H1 (cell line): ENCODE data around the gene ZNF516. TPM values are rescaled to one million over a fixed set of nuclear protein-coding genes. Genes with fewer than 3 reads are reported as not detected.

Experiments
- CTCF ChIA-PET: fragments of 300-600 bp; sonication (Branson Sonifier 250); formaldehyde crosslinking; loops from one replicate; lab custom pipeline; 2021; ENCODE audit not compliant: partially characterized antibody; lab: Charles Lee
- POLR2A ChIA-PET: fragments of 300-600 bp; sonication (Branson Sonifier 250); formaldehyde crosslinking; loops from one replicate; lab custom pipeline; 2021; ENCODE audit warnings: inconsistent platforms; ENCODE audit not compliant: partially characterized antibody; lab: Charles Lee
- DNase-seq, 2 experiments: peaks; one replicate each; pipeline versions ENCODE4 v3.0.0 to v3.0.0-alpha.2; 2010 to 2022; ENCODE audit warnings: low spot score in 2 of 2, low read depth in 1 of 2, mixed read lengths in 1 of 2
- FAIRE-seq: peaks from 2 replicates; lab custom pipeline; 2011; peaks lifted over from hg19 to GRCh38; lab: Jason Lieb, UNC
- H2AFZ ChIP-seq: 2 replicates; pipeline ENCODE4 v1.8.1; 2012; ENCODE audit warnings: low read length, inconsistent platforms
- H2AK5ac ChIP-seq: 2 replicates; pipeline ENCODE4 v1.6.1; 2013; ENCODE audit warnings: low read depth, low read length
- H2BK120ac ChIP-seq: replicated peaks from 2 replicates; pipeline ENCODE3; 2013; ENCODE audit warnings: low read depth, low read length, inconsistent platforms
- H2BK12ac ChIP-seq: 2 replicates; pipeline ENCODE4 v1.6.1; 2013; ENCODE audit warnings: low read depth, low read length
- H2BK15ac ChIP-seq: 2 replicates; pipeline ENCODE4 v1.6.1; 2013; ENCODE audit warnings: low read length
- H2BK20ac ChIP-seq: 2 replicates; pipeline ENCODE4 v1.6.1; 2013; ENCODE audit warnings: low read length
- H2BK5ac ChIP-seq: 2 replicates; pipeline ENCODE4 v1.6.1; 2013; ENCODE audit warnings: low read depth, low read length
- H3K14ac ChIP-seq: 2 replicates; pipeline ENCODE4 v1.6.1; 2013; ENCODE audit warnings: inconsistent platforms; ENCODE audit not compliant: insufficient read length
- H3K18ac ChIP-seq: 2 replicates; pipeline ENCODE4 v1.6.1; 2013; ENCODE audit warnings: low read length; ENCODE audit errors: extremely low read depth
- H3K23ac ChIP-seq: 2 replicates; pipeline ENCODE4 v1.6.1; 2013; ENCODE audit warnings: inconsistent platforms; ENCODE audit not compliant: insufficient read length
- H3K23me2 ChIP-seq: 2 replicates; pipeline ENCODE4 v1.6.1; 2013; ENCODE audit warnings: low read depth, low read length
- H3K27ac ChIP-seq: 2 replicates; pipeline ENCODE4 v1.6.1; 2011; ENCODE audit warnings: low read depth, low read length, inconsistent platforms
- H3K27me3 ChIP-seq, 4 experiments: replicated peaks in 1 of 4; 1 replicate in 1 of 4; 2 replicates in 3 of 4; pipeline versions ENCODE4 v1.6.1 to v1.8.1; 2011 to 2013; ENCODE audit warnings: low read length in 3 of 4, mild to moderate bottlenecking in 3 of 4, inconsistent platforms in 2 of 4, mixed read lengths in 2 of 4, moderate library complexity in 1 of 4; ENCODE audit not compliant: control insufficient read depth in 3 of 4, insufficient read depth in 3 of 4; ENCODE audit errors: extremely low read depth in 1 of 4
- H3K36me3 ChIP-seq, 4 experiments: 2 replicates each; pipeline versions ENCODE4 v1.6.1 to v1.8.1; 2011 to 2013; ENCODE audit warnings: mild to moderate bottlenecking in 4 of 4, low read length in 3 of 4, moderate library complexity in 2 of 4, control low read depth in 1 of 4, inconsistent platforms in 1 of 4; ENCODE audit not compliant: insufficient read depth in 4 of 4, control insufficient read depth in 2 of 4
- H3K4ac ChIP-seq: replicated peaks from 2 replicates; pipeline ENCODE3; 2013; ENCODE audit warnings: low read length, low read depth, mixed read lengths, inconsistent platforms; ENCODE audit not compliant: insufficient read length
- H3K4me1 ChIP-seq, 4 experiments: replicated peaks in 1 of 4; 1 replicate in 1 of 4; 2 replicates in 3 of 4; pipeline versions ENCODE4 v1.6.1 to v1.8.1; 2011 to 2013; ENCODE audit warnings: low read length in 3 of 4, inconsistent platforms in 2 of 4, mixed read lengths in 1 of 4; ENCODE audit not compliant: insufficient read depth in 4 of 4, control insufficient read depth in 3 of 4
- H3K4me2 ChIP-seq, 2 experiments: 2 replicates each; pipeline versions ENCODE4 v1.6.1 to v1.8.1; 2011 to 2013; ENCODE audit warnings: low read depth in 2 of 2, low read length in 2 of 2, control low read depth in 1 of 2, inconsistent platforms in 1 of 2, mild to moderate bottlenecking in 1 of 2; ENCODE audit not compliant: insufficient read depth in 1 of 2
- H3K4me3 ChIP-seq, 4 experiments: fragments of 200-600, 300-600 bp in 1 of 4; sonication (generic), shearing (Covaris generic), sonication (Bioruptor Twin) in 1 of 4; 2 replicates each; pipeline versions ENCODE4 v1.5.1 to v1.8.1; 2011 to 2016; ENCODE audit warnings: low read length in 4 of 4, low read depth in 3 of 4, control low read depth in 2 of 4, inconsistent platforms in 2 of 4, mild to moderate bottlenecking in 2 of 4, mixed read lengths in 1 of 4, moderate library complexity in 1 of 4; ENCODE audit not compliant: insufficient read depth in 2 of 4; ENCODE audit errors: extremely low read depth in 1 of 4
- H3K56ac ChIP-seq: replicated peaks from 2 replicates; pipeline ENCODE3; 2013; ENCODE audit warnings: low read depth, mild to moderate bottlenecking, mixed read lengths, low read length, inconsistent platforms; ENCODE audit not compliant: insufficient read length
- H3K79me1 ChIP-seq: 2 replicates; pipeline ENCODE4 v1.6.1; 2013; ENCODE audit warnings: low read depth, low read length, control low read depth
- H3K79me2 ChIP-seq, 2 experiments: 2 replicates each; pipeline versions ENCODE4 v1.6.1 to v1.8.1; 2012 to 2013; ENCODE audit warnings: low read length in 2 of 2, mild to moderate bottlenecking in 2 of 2, inconsistent platforms in 1 of 2; ENCODE audit not compliant: insufficient read depth in 2 of 2, control insufficient read depth in 1 of 2
- H3K9ac ChIP-seq, 4 experiments: replicated peaks in 1 of 4; 1 replicate in 1 of 4; 2 replicates in 3 of 4; pipeline versions ENCODE4 v1.6.1 to v1.8.1; 2011 to 2013; ENCODE audit warnings: low read depth in 3 of 4, low read length in 3 of 4, control low read depth in 2 of 4, mild to moderate bottlenecking in 2 of 4, moderate library complexity in 2 of 4, inconsistent platforms in 1 of 4; ENCODE audit errors: extremely low read depth in 1 of 4
- H3K9me3 ChIP-seq, 2 experiments: 2 replicates each; pipeline versions ENCODE4 v1.6.1 to v1.8.1; 2012 to 2013; ENCODE audit warnings: mild to moderate bottlenecking in 2 of 2, moderate library complexity in 2 of 2, control low read depth in 1 of 2, inconsistent platforms in 1 of 2, low read depth in 1 of 2, low read length in 1 of 2, mixed read lengths in 1 of 2; ENCODE audit not compliant: insufficient read depth in 2 of 2
- H4K20me1 ChIP-seq, 2 experiments: replicated peaks in 1 of 2; 2 replicates each; pipeline versions ENCODE3 to v1.8.1; 2011 to 2013; ENCODE audit warnings: inconsistent platforms in 2 of 2, low read length in 2 of 2, mild to moderate bottlenecking in 1 of 2; ENCODE audit not compliant: insufficient read depth in 2 of 2, control insufficient read depth in 1 of 2
- H4K5ac ChIP-seq: 2 replicates; pipeline ENCODE4 v1.6.1; 2013; ENCODE audit warnings: low read length, low read depth, mixed read lengths, inconsistent platforms; ENCODE audit not compliant: insufficient read length
- H4K8ac ChIP-seq: 2 replicates; pipeline ENCODE4 v1.8.0; 2013; ENCODE audit warnings: mild to moderate bottlenecking, moderate library complexity, low read length, inconsistent platforms; ENCODE audit not compliant: insufficient read depth; ENCODE audit errors: extremely low read depth
- H4K91ac ChIP-seq: replicated peaks from 2 replicates; pipeline ENCODE3; 2013; ENCODE audit warnings: low read length, mixed read lengths, inconsistent platforms; ENCODE audit not compliant: insufficient read length
- BCL11A ChIP-seq, 2 experiments: IDR thresholded peaks; one replicate each; pipeline ENCODE4 v1.6.1; 2011; ENCODE audit warnings: low read depth in 2 of 2, low read length in 2 of 2, mild to moderate bottlenecking in 2 of 2
- CEBPB ChIP-seq: IDR thresholded peaks from 2 replicates; pipeline ENCODE4 v1.6.1; 2012; ENCODE audit warnings: low read depth, low read length
- TCF12 ChIP-seq: IDR thresholded peaks from 2 replicates; pipeline ENCODE4 v1.6.1; 2011; ENCODE audit warnings: low read depth, mild to moderate bottlenecking, low read length
- WGBS, 2 experiments: shearing (Covaris generic) in 1 of 2; methylation state at CpG; one replicate each; pipeline versions ENCODE4 v1.1.6 to v1.1.7; 2013 to 2015; ENCODE audit warnings: low lambda C conversion rate in 2 of 2, mixed read lengths in 2 of 2, inconsistent platforms in 1 of 2, low coverage in 1 of 2, missing lambda C conversion rate in 1 of 2; ENCODE audit not compliant: insufficient replicate concordance in 2 of 2, insufficient coverage in 1 of 2, insufficient read length in 1 of 2; ENCODE audit errors: extremely low coverage in 1 of 2, missing lambda C conversion rate in 1 of 2; 5-methylcytosine and 5-hydroxymethylcytosine counted together
- polyA plus RNA-seq, 7 experiments: library from polyadenylated mRNA; depleted of rRNA in 3 of 7; stranded (reverse) in 5 of 7; unstranded in 2 of 7; fragments of >200 nt in 5 of 7; fragments of 200-250 nt in 2 of 7; gene quantifications; 1 replicate in 5 of 7; 2 replicates in 1 of 7; 4 replicates in 1 of 7; pipeline versions ENCODE4 v1.2.1 to v1.2.3, GENCODE V29; 2011 to 2013; ENCODE audit warnings: missing spikeins in 2 of 7, mixed read lengths in 2 of 7
- total RNA-seq: library from RNA; stranded (reverse); fragmentation: NEBNext Ultra II Directional; extraction: Animal tissue kit (Norgen Biotek cat#: 25700); gene quantifications from 2 replicates; pipeline ENCODE4 v1.2.1, GENCODE V29; 2021

The ZNF516 gene
- total and polyA plus RNA-seq, 2 of the 8 experiments (the other 6 are each of a cell fraction or from before 2014, with no cell fraction given) = 7.3 to 17.0 TPM

GRCh38 chr18:76486038-76486437, 9.0 kb downstream of the ZNF516 start:
- POLR2A ChIA-PET = interaction anchor here (0.7 kb wide), 1 partner anchor 17 kb away, joined by 3 read pairs; no protein-coding TSS in a partner anchor
- no peak for TF ChIP-seq BCL11A (IDR thresholded peaks at IDR 0.05; ENCODE audit: low read depth in 2 of 2, low read length in 2 of 2)
- TF ChIP-seq CEBPB = no peak
- TF ChIP-seq TCF12 = no peak
- Histone ChIP-seq H3K79me1 (peaks cover 9% of the 10 kb centered on the region), H3K23me2 (peaks cover 5% of the 10 kb centered on the region; the same call in 1 of the 2 replicates), H3K9me3 (no peaks in the 10 kb centered on the region), H4K5ac (no peak overlapping the region), H3K18ac (no peak overlapping the region), H3K4me1 (peaks cover 3 to 18% (median 11%) of the 10 kb centered on the region in 4 experiments), H4K20me1 (peaks cover 9 to 21% of the 10 kb centered on the region in 2 experiments), H2BK15ac (no peak overlapping the region), H3K14ac (no peak overlapping the region), H2BK5ac (no peak overlapping the region), H3K27ac (no peak overlapping the region), H3K27me3 (peaks cover 0 to 13% (median 2%) of the 10 kb centered on the region in 4 experiments; a peak in 4 of 7 replicates), H3K4me3 (no peak overlapping the region), H2AK5ac (no peak overlapping the region), H2BK12ac (no peak overlapping the region), H3K79me2 (peaks cover 0 to 75% of the 10 kb centered on the region in 2 experiments; a peak in 2 of 4 replicates), H2BK120ac (no peak overlapping the region), H3K4ac (no peak overlapping the region), H3K36me3 (no peaks in the 10 kb centered on the region), H2AFZ (no peak overlapping the region), H4K8ac (no peak overlapping the region), H3K56ac (no peak overlapping the region), H2BK20ac (no peak overlapping the region), H3K4me2 (no peak overlapping the region), H4K91ac (no peak overlapping the region), H3K9ac (no peak overlapping the region), H3K23ac (no peak overlapping the region)
- DNase-seq = no peak
- no peak for FAIRE-seq
- WGBS, 2 experiments = 87% methylated on average over 3 of the region's 3 CpGs; no CpG with 5 or more reads in 1 of the 2 experiments
- CTCF ChIA-PET = interaction anchor here (1.1 to 2.4 kb wide), 2 partner anchors 12 to 50 kb away, joined by 3 to 7 read pairs; no protein-coding TSS in a partner anchor
